Mesothelial cell of epicardium (in vitro differentiated cells): ENCODE results near the gene IFIT3. TPM values are rescaled to one million over a fixed set of nuclear protein-coding genes. Genes with fewer than 3 reads are reported as not detected.
A peak's percentile ranks its signal among the peaks of the same experiment; 100 is the strongest.

Experiments used
- DNase-seq, 2 experiments: peaks; one replicate each; pipeline ENCODE4 v3.0.0; 2021; ENCODE audit warnings: low spot score in 2 of 2; ENCODE audit not compliant: unreplicated experiment in 2 of 2
- H3K27ac Mint-ChIP-seq: 2 replicates; pipeline ENCODE4 v1.8.0; 2021; ENCODE audit warnings: mixed read lengths
- H3K27me3 Mint-ChIP-seq: 2 replicates; pipeline ENCODE4 v1.8.0; 2021; ENCODE audit warnings: low read depth, mixed read lengths
- H3K36me3 Mint-ChIP-seq: 2 replicates; pipeline ENCODE4 v1.8.0; 2021; ENCODE audit warnings: mixed read lengths
- H3K4me1 Mint-ChIP-seq: 2 replicates; pipeline ENCODE4 v1.8.0; 2021; ENCODE audit warnings: mixed read lengths
- H3K4me3 Mint-ChIP-seq: 2 replicates; pipeline ENCODE4 v1.8.0; 2021; ENCODE audit warnings: mild to moderate bottlenecking, moderate library complexity, mixed read lengths
- H3K9me3 Mint-ChIP-seq: 2 replicates; pipeline ENCODE4 v1.8.0; 2021; ENCODE audit warnings: mixed read lengths
- total RNA-seq: library from RNA; stranded (reverse); gene quantifications from 3 replicates; pipeline ENCODE4 v1.2.1, GENCODE V29; 2021
- TF ChIP-seq, protein P1 (sequence below): fragments of 200-600 bp; sonication (generic); IDR thresholded peaks from one replicate; pipeline ENCODE4 v1.5.0; 2021; ENCODE audit warnings: antibody characterized with exemption; ENCODE audit not compliant: unreplicated experiment

IFIT3 gene
- total RNA-seq, 1 donor from 2014 or later: 17.8 TPM

DNA sequence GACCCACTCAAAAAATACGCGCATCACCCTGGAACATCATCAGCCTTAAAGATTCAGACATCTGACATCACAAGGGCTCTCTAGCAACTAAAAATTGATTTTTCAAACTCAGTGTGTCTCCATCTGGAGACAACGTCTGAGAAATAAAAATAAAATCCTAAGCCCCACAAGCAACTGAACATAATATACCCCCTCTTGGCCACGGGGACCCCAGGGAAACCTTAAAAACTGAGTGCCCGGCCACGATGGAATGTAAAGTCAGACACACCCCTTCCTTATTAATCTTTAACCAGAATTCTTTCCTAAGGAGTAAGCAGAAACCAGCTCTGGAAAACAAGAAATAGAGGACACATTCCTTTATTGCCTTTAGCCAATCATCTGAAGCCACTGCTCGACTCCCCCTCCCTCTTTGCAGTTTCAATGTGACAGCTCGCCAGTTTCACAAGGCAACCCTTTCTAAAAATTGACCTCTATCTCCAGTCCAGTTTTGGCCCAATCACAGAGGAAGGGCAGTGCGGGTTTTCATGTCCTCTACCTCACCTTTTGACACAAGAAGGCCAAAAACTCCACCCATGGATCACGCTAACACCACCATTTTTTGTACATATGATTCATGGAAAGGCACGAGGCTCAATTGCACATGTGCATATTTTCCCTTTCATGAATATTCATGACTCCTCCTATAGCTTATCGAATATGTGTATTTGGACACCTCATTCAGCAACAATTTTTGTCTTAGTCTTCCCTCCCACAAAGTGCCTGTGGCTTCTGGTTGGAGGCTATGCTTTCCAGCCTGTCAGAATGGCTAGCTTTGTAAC lies 24.2 kb downstream of the IFIT3 start:
- H3K9me3 Mint-ChIP-seq: peaks cover 6% of the 10 kb centered on the region
- peaks cover 7% of the 10 kb centered on the region for H3K36me3 Mint-ChIP-seq
- TF ChIP-seq, protein P1, sequence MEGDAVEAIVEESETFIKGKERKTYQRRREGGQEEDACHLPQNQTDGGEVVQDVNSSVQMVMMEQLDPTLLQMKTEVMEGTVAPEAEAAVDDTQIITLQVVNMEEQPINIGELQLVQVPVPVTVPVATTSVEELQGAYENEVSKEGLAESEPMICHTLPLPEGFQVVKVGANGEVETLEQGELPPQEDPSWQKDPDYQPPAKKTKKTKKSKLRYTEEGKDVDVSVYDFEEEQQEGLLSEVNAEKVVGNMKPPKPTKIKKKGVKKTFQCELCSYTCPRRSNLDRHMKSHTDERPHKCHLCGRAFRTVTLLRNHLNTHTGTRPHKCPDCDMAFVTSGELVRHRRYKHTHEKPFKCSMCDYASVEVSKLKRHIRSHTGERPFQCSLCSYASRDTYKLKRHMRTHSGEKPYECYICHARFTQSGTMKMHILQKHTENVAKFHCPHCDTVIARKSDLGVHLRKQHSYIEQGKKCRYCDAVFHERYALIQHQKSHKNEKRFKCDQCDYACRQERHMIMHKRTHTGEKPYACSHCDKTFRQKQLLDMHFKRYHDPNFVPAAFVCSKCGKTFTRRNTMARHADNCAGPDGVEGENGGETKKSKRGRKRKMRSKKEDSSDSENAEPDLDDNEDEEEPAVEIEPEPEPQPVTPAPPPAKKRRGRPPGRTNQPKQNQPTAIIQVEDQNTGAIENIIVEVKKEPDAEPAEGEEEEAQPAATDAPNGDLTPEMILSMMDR: no peak
- H3K4me1 Mint-ChIP-seq: peaks cover 61% of the 10 kb centered on the region
- H3K4me3 Mint-ChIP-seq: peak overlapping the region; percentile 28
- no peaks in the 10 kb centered on the region for H3K27me3 Mint-ChIP-seq
- peak overlapping the region; percentile 100 for H3K27ac Mint-ChIP-seq
- peak in 1 of 2 experiments; percentile 45 for DNase-seq

DNA sequence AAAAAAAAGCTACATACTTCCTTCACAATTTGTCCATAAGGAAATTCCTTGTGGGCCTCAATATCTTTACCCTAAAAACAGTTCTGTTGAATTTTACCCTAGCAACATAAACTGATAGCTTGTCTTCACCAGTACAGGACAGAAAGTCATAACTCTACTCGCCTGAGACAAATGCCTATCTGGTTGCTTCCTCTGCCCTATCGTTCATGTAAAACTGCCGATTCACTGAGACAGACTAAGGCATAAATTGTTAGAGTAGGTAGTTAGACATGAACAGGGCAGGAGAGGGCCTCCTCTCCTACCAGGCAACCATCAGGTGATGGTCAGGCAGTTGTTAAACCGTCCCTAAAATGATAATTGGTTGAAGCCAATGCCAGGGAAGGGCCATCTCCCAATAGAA lies 25.0 kb downstream of the IFIT3 start:
- H3K27me3 Mint-ChIP-seq: no peaks in the 10 kb centered on the region
- H3K36me3 Mint-ChIP-seq: peaks cover 7% of the 10 kb centered on the region
- H3K4me3 Mint-ChIP-seq: no peak overlapping the region
- TF ChIP-seq, protein P1: no peak
- no peak for DNase-seq
- H3K27ac Mint-ChIP-seq: peak overlapping the region; percentile 100
- peaks cover 6% of the 10 kb centered on the region for H3K9me3 Mint-ChIP-seq
- H3K4me1 Mint-ChIP-seq: peaks cover 63% of the 10 kb centered on the region

DNA sequence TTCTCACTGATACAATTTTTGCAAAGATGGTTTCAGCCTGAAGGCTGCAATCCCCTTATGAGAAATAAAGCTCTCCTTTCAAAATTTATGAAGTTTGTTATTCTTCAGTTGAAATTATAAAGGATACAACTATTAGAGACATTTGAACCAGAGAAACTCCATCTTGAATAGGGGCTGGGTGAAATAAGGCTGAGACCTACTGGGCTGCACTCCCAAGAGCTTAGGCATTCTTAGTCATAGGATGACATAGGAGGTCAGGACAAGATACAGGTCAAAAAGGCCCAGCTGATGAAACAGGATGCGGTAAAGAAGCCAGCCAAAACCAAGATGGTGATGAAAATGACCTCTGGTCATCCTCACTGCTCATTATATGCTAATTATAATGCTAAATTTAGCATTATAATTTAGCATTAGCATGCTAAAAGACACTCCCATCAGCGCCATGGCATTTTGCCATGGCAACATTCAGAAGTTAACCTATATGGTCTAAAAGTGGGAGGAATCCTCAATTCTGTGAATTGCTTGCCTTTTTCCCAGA lies 27.7 kb downstream of the IFIT3 start:
- peaks cover 6% of the 10 kb centered on the region for H3K9me3 Mint-ChIP-seq
- DNase-seq: no peak
- no peak overlapping the region for H3K4me3 Mint-ChIP-seq
- no peak overlapping the region for H3K27ac Mint-ChIP-seq
- peaks cover 7% of the 10 kb centered on the region for H3K36me3 Mint-ChIP-seq
- no peaks in the 10 kb centered on the region for H3K27me3 Mint-ChIP-seq
- TF ChIP-seq, protein P1: no peak
- H3K4me1 Mint-ChIP-seq: peaks cover 41% of the 10 kb centered on the region

DNA sequence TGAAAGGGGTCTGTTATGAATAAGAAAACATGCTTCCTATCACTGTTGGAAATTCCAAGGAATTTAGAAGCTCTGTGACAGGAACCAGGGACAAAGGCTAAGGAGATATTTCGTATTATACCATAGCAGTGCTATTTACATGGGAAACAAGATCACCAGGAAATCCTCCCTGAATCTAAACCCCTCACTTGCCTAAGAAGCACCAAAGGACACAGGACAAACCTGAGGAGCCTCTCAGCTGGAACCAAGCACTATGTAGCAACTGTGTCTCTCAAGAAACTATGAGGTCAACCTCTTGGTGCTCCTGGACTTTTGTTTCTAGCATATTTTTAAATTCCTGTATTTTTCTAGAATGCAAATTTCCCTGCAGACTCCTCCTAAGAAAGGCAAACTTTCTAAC lies 29.3 kb downstream of the IFIT3 start:
- H3K4me1 Mint-ChIP-seq: peaks cover 27% of the 10 kb centered on the region
- H3K27ac Mint-ChIP-seq: peak overlapping the region; percentile 91
- DNase-seq: no peak
- peaks cover 7% of the 10 kb centered on the region for H3K36me3 Mint-ChIP-seq
- no peak overlapping the region for H3K4me3 Mint-ChIP-seq
- H3K9me3 Mint-ChIP-seq: peaks cover 6% of the 10 kb centered on the region
- TF ChIP-seq, protein P1: no peak
- H3K27me3 Mint-ChIP-seq: no peaks in the 10 kb centered on the region

DNA sequence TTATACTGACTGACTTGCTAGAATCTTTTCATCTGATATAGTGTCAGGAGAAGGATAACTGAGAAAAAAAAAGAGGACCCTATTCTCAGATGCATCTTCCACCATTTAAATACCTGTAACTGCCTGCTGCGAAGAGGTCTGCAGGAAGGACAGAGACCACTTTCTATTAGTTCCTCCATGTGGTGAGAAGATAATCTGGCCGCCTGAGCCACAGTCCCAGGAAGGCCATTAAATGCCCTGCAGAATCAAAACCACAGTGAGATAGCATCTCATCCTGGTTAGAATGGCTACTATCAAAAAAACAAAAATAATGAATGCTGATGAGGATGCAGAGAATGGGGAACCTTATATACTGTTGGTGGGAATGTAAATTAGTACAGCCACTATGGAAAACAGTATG lies 30.2 kb downstream of the IFIT3 start:
- Mint-ChIP-seq H3K4me1 (peaks cover 27% of the 10 kb centered on the region), H3K36me3 (peaks cover 7% of the 10 kb centered on the region), H3K9me3 (peaks cover 6% of the 10 kb centered on the region), H3K4me3 (no peak overlapping the region), H3K27me3 (no peaks in the 10 kb centered on the region), H3K27ac (no peak overlapping the region)
- no peak for DNase-seq
- TF ChIP-seq, protein P1: no peak
